ENCODE measurements around the gene CYP2W1.

CYP2W1 gene

DNA sequence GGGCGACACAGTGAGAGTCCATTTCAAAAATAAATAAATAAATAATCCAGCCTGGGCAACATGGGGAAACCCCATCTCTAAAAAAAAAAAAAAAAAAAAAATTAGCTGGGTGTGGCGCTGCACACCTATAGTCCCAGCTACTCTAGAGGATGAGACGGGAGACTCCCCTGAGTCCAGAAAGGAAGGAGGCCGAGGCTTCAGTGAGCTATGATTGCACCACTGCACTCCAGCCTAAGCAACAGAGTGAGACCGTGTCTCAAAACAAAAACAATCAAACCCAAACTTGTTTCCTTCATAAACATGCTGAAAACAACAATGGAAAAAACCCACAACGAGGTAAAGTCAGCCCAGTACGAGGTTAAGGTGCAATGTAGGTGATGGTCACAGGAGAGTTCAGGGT lies 8.8 kb upstream of the CYP2W1 start:
- in situ Hi-C loops (cut with HindIII; ENCODE audit: low sequenced_read_pairs): loop anchor here (25.0 kb wide), 1 partner anchor 187 kb away; no protein-coding TSS in a partner anchor
- H3K4me3 ChIP-seq (ENCODE audit: low read depth, low read length): peak overlapping the region; percentile 97
- no peak for DNase-seq (ENCODE audit: low read depth)
- TF ChIP-seq CTCF (IDR thresholded peaks at IDR 0.05; ENCODE audit: low read depth, low read length, missing control alignments): no peak

- H3K4me3 ChIP-seq (ENCODE audit: low read depth, low read length): peak within 1 kb of the TSS; percentile 97
- no peak for TF ChIP-seq CTCF (IDR thresholded peaks at IDR 0.05; ENCODE audit: low read depth, low read length, missing control alignments)
- peak; percentile 72 for DNase-seq (ENCODE audit: low read depth)
- in situ Hi-C loops (cut with HindIII; ENCODE audit: low sequenced_read_pairs): loop anchor here (25.0 kb wide), 2 partner anchors 187 to 188 kb away; partner anchors contain the start of gene ZFAND2A
Measured at GRCh38 chr7:974820-975681, 7.9 kb upstream of the CYP2W1 start, which contains the start of gene COX19. Gene COX19, minus strand, starts transcription at chr7:975549. Its CDS starts 40 bp downstream, at chr7:975509.

GRCh38 chr7:975702-976473 lies 7.1 kb upstream of the CYP2W1 start:
- in situ Hi-C loops (cut with HindIII; ENCODE audit: low sequenced_read_pairs): loop anchor here (25.0 kb wide), 1 partner anchor 186 kb away; the partner anchor contains the start of gene ZFAND2A
- peak overlapping the region; percentile 97 for H3K4me3 ChIP-seq (ENCODE audit: low read depth, low read length)
- no peak for DNase-seq (ENCODE audit: low read depth)
- TF ChIP-seq CTCF (IDR thresholded peaks at IDR 0.05; ENCODE audit: low read depth, low read length, missing control alignments): no peak

DNA sequence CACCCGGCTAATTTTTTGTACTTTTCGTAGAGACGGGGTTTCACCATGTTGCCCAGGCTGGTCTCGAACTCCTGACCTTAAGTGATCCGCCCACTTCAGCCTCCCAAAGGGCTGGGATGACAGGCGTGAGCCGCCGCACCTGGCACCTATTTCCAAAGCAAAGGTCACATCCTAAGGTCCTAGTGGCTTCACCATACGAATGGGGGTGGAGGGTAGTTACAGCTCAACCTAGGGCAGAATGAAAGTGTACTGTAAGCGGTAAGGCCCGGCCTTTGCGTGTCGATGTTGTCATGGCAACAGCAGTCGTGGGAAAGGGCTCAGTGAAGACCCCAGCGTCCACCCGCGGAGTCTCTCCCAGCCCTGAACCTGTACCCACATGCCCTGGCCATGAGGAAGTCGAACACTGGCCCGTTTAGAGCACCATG lies 6.1 kb upstream of the CYP2W1 start:
- in situ Hi-C loops (cut with HindIII; ENCODE audit: low sequenced_read_pairs): loop anchor here (25.0 kb wide), 1 partner anchor 185 kb away; the partner anchor contains the start of gene ZFAND2A
- no peak for DNase-seq (ENCODE audit: low read depth)

DNA sequence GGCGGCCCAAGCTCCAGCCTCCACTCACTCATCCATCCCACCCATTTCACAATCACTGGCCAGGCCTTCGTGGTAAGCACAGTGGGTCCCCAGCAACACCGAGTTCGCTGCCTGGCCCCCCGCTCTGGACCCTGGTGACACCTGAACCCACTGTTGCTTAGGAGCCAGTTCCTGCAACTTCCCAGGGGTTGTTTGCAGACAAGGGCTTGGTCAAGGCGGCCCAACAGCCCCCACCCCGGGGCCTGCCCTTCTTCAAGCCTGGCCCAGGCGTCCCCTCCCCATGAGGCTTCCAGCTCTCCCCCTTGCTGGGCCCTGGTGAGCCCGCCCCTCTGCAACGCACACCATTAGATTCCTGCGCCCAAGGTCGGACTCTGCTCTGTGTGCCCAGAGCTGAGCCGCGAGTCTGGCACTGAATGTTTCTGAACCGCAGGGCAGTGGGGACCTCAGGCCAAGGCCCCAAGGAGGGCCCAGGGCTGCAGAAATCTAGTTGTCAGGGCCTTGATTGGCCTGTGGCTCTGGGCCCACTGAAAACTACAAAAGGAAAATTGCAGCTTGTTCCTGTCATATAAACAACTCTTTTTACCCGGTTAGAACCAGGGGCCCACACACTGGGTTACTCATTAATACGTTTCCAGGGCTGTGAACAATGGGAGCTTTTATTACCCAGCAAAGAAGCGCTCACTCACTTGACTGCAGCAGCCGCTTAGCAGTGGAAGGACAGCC lies 5.5 kb upstream of the CYP2W1 start:
- no peak for TF ChIP-seq CTCF (IDR thresholded peaks at IDR 0.05; ENCODE audit: low read depth, low read length, missing control alignments)
- DNase-seq (ENCODE audit: low read depth): no peak
- in situ Hi-C loops (cut with HindIII; ENCODE audit: low sequenced_read_pairs): loop anchor here (25.0 kb wide), 1 partner anchor 185 kb away; the partner anchor contains the start of gene ZFAND2A
- H3K4me3 ChIP-seq (ENCODE audit: low read depth, low read length): no peak overlapping the region

More for the DNA sequence above, 6.1 kb upstream of the CYP2W1 start:
- TF ChIP-seq CTCF (IDR thresholded peaks at IDR 0.05; ENCODE audit: low read depth, low read length, missing control alignments): no peak
- no peak overlapping the region for H3K4me3 ChIP-seq (ENCODE audit: low read depth, low read length)

DNA sequence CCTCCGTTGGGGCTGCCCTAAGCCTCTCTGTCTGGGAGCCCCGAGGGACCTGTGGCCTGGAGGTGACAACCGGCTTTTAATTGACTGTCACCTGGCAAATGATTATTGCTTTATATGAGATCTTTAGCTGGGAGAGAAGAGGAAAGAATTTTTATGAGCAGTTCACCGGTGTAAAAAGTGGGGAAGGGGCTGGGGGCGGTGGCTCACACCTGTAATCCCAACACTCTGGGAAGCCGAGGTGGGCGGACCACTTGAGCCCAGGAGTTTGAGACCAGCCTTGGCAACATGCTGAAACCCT lies 5.0 kb upstream of the CYP2W1 start:
- DNase-seq (ENCODE audit: low read depth): no peak
- H3K4me3 ChIP-seq (ENCODE audit: low read depth, low read length): no peak overlapping the region
- in situ Hi-C loops (cut with HindIII; ENCODE audit: low sequenced_read_pairs): loop anchor here (25.0 kb wide), 1 partner anchor 184 kb away; the partner anchor contains the start of gene ZFAND2A
- TF ChIP-seq CTCF (IDR thresholded peaks at IDR 0.05; ENCODE audit: low read depth, low read length, missing control alignments): no peak

Measured in astrocyte of the cerebellum (primary cell).